ENCODE data around the gene FBXL13. TPM values are rescaled to one million over a fixed set of nuclear protein-coding genes. Genes with fewer than 3 reads are reported as not detected.
A peak's percentile ranks its signal among the peaks of the same experiment; 100 is the strongest.
"Not testable (repeated sequence)": the region's sequence is repeated elsewhere in the genome, so short reads cannot be mapped to it uniquely, and the experiment has no call there.

The FBXL13 gene
- total RNA-seq, 1 donor from 2014 or later, result 2.1 TPM

DNA sequence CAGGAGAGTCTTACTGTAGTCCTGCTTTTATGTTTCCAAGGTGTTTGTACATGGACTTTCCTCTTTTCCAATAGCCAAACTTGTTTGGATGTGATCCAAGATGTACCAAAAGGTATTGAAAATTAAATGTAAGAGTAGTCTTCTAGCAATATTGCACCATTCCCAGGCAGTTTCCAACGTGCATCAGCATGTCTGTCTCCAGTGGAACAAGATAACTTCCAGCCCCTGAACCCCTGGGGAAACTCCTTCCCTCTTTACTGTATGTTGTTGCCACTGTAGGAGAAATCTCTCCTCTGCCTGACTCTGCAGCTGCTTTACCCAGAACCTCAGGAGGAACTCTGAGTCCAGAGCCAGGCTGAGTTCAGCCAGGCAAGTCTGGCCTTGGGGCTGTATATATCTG, 18.8 kb upstream of the FBXL13 start:
- TF ChIP-seq, protein P1, sequence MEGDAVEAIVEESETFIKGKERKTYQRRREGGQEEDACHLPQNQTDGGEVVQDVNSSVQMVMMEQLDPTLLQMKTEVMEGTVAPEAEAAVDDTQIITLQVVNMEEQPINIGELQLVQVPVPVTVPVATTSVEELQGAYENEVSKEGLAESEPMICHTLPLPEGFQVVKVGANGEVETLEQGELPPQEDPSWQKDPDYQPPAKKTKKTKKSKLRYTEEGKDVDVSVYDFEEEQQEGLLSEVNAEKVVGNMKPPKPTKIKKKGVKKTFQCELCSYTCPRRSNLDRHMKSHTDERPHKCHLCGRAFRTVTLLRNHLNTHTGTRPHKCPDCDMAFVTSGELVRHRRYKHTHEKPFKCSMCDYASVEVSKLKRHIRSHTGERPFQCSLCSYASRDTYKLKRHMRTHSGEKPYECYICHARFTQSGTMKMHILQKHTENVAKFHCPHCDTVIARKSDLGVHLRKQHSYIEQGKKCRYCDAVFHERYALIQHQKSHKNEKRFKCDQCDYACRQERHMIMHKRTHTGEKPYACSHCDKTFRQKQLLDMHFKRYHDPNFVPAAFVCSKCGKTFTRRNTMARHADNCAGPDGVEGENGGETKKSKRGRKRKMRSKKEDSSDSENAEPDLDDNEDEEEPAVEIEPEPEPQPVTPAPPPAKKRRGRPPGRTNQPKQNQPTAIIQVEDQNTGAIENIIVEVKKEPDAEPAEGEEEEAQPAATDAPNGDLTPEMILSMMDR (conservative IDR thresholded peaks at IDR 0.05), result no peak
- Mint-ChIP-seq H3K27me3 (ENCODE audit: low read depth) (no peaks in the 10 kb centered on the region), H3K36me3 (ENCODE audit: low read depth) (peaks cover 10% of the 10 kb centered on the region), H3K27ac (ENCODE audit: unreplicated experiment) (peak overlapping the region; percentile 43), H3K4me1 (peaks cover 5% of the 10 kb centered on the region), H3K4me3 (no peak overlapping the region), H3K9me3 (no peaks in the 10 kb centered on the region)
- DNase-seq (ENCODE audit: low read depth, low spot score), result no peak

DNA sequence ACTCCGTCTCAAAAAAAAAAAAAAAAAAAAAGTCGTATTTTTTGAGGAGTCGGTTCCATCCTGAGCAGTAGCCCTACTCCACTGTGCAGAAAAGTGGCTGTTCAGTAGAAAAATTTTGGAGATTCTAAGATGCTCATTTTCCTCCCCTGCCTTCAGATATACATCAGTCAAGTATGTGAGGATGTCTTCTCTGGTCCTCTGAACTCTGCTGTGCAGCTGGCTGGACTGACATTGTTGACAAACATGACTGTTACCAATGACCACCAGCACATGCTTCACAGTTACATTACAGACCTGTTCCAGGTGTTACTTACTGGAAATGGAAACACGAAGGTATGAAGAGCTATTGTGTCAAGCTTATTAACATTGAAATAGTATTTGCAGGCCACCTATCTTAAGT, 17.7 kb upstream of the FBXL13 start:
- not testable (repeated sequence) for DNase-seq (ENCODE audit: low read depth, low spot score); H3K4me3 Mint-ChIP-seq; H3K36me3 Mint-ChIP-seq (ENCODE audit: low read depth); H3K27ac Mint-ChIP-seq (ENCODE audit: unreplicated experiment); H3K4me1 Mint-ChIP-seq; H3K9me3 Mint-ChIP-seq; H3K27me3 Mint-ChIP-seq (ENCODE audit: low read depth)

DNA sequence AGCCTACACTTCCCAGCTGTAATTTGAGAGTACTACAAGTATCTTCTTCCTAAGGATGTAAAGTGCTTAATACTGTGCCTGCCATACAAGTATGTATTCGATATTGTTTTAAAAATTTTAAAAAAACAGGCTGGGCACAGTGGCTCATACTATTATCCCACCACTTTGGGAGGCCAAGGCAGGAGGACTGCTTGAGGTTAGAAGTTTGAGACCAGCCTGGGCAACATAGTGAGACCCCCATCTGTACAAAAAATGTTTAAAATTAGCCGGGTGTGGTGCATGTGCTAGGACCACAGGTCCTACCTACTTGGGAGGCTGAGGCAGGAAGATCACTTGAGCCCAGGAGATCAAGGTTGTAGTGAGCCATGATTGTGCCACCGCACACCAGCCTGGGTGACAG, 8.6 kb upstream of the FBXL13 start:
- Mint-ChIP-seq H3K4me1 (no peaks in the 10 kb centered on the region), H3K9me3 (no peaks in the 10 kb centered on the region), H3K4me3 (no peak overlapping the region), H3K36me3 (ENCODE audit: low read depth) (no peaks in the 10 kb centered on the region), H3K27ac (ENCODE audit: unreplicated experiment) (no peak overlapping the region), H3K27me3 (ENCODE audit: low read depth) (no peaks in the 10 kb centered on the region)
- DNase-seq (ENCODE audit: low read depth, low spot score), result no peak
- TF ChIP-seq, protein P1 (conservative IDR thresholded peaks at IDR 0.05), result no peak

DNA sequence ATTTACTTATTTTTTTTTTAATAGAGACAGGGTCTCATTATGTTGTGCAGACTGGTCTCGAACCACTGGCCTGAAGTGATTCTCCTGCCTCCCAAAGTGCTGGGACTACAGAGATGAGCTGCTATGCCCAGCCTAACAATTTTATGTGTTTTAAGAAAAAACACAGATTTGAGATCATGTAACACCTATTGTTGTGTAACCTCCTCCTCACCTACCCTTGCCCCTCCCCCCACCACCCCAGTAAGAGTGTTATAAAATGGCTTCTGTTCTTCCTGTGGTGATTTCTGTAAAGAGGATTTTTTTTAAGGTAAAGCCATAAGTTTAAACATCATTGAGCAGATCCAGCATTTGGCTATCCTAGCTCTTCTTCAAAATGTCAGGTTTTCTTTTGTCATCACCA, 7.9 kb upstream of the FBXL13 start:
- Mint-ChIP-seq H3K9me3 (no peaks in the 10 kb centered on the region), H3K27me3 (ENCODE audit: low read depth) (no peaks in the 10 kb centered on the region), H3K4me3 (no peak overlapping the region), H3K4me1 (no peaks in the 10 kb centered on the region), H3K27ac (ENCODE audit: unreplicated experiment) (peak overlapping the region; percentile 5), H3K36me3 (ENCODE audit: low read depth) (no peaks in the 10 kb centered on the region)
- TF ChIP-seq, protein P1 (conservative IDR thresholded peaks at IDR 0.05), result no peak
- DNase-seq (ENCODE audit: low read depth, low spot score), result no peak

DNA sequence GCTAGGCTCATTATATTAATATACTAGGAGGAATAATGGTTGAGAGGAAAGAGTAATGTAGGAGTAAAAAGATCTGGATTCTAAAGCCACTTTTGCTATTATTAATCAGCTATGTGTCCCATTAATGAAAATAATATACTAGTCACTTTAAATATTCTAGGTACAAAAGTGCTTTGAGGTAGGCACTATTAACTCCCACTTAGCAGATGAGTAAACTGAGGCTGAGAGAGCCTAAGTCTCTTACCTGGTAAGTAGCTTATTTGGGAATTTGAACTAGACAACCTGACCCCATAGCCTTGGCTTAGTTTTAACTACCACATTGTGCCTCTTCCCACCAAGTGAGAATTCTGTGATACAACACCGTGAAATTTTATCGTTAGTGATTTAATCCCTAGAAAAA, 6.3 kb upstream of the FBXL13 start:
- TF ChIP-seq, protein P1 (conservative IDR thresholded peaks at IDR 0.05), result no peak
- Mint-ChIP-seq H3K4me3 (no peak overlapping the region), H3K27ac (ENCODE audit: unreplicated experiment) (no peak overlapping the region), H3K36me3 (ENCODE audit: low read depth) (no peaks in the 10 kb centered on the region), H3K27me3 (ENCODE audit: low read depth) (no peaks in the 10 kb centered on the region), H3K4me1 (peaks cover 5% of the 10 kb centered on the region), H3K9me3 (no peaks in the 10 kb centered on the region)
- no peak for DNase-seq (ENCODE audit: low read depth, low spot score)

DNA sequence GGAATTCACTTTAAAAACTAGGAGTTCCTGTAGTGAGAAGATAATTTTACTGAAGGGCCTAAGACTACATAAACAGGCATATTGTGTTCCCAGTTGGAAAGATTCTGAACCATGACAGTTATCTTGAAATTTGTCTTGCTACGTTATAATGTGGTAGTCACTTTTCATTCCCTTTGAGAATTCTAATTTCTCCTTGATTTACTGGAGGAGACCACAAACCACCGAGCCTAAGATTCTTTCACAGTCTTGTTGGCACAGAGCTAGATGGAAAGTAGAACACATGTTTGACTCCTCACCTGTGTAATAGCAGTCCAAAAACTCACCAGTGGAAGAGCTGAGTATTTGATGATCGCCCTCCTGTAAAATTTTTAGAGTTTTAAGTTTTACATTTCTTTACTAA, 5.2 kb upstream of the FBXL13 start:
- Mint-ChIP-seq H3K9me3 (no peaks in the 10 kb centered on the region), H3K27ac (ENCODE audit: unreplicated experiment) (no peak overlapping the region), H3K36me3 (ENCODE audit: low read depth) (no peaks in the 10 kb centered on the region), H3K27me3 (ENCODE audit: low read depth) (no peaks in the 10 kb centered on the region), H3K4me1 (peaks cover 11% of the 10 kb centered on the region), H3K4me3 (no peak overlapping the region)
- TF ChIP-seq, protein P1 (conservative IDR thresholded peaks at IDR 0.05), result no peak
- DNase-seq (ENCODE audit: low read depth, low spot score), result no peak

DNA sequence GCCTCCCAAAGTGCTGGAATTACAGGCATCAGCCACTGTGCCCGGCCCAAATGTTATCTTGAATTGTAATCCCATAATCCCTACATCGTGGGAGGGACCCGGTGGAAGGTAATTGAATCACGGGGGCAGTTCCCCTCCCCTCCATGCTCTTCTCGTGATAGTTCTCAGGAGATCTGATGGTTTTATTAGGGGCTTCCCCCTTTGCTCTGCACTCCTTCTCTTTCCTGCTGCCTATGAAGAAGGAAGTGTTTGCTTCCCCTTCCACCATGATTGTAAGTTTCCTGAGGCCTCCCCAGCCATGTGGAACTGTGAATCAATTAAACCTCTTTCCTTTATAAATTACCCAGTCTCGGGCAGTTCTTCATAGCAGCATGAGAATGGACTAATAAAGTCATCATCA, 3.6 kb upstream of the FBXL13 start:
- Mint-ChIP-seq H3K4me1 (peaks cover 22% of the 10 kb centered on the region), H3K4me3 (peak overlapping the region; percentile 81)
- H3K27me3 Mint-ChIP-seq (ENCODE audit: low read depth); DNase-seq (ENCODE audit: low read depth, low spot score); H3K36me3 Mint-ChIP-seq (ENCODE audit: low read depth); H3K27ac Mint-ChIP-seq (ENCODE audit: unreplicated experiment); H3K9me3 Mint-ChIP-seq: not testable (repeated sequence)
